ENCODE data around the gene GAREM1.

Gene GAREM1

DNA sequence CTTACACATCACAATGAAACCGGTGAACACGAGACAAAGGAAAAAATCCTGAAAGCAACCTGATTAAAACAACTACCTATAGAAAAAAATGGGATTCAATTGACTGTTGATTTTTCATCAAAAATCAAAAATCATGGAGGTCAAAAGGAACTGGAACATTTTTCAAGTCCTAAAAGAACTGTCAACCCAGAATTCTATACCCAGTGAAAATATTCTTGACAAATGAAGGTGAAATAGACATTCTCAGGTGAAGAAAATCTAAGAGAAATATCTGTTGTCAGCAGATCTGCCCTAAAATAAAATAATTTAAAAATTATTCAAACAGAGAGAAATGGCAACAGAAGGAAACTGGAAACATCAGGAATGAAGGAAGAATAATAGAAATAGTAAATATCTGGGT is 38.9 kb downstream of the GAREM1 start:
- TF ChIP-seq, protein P1, sequence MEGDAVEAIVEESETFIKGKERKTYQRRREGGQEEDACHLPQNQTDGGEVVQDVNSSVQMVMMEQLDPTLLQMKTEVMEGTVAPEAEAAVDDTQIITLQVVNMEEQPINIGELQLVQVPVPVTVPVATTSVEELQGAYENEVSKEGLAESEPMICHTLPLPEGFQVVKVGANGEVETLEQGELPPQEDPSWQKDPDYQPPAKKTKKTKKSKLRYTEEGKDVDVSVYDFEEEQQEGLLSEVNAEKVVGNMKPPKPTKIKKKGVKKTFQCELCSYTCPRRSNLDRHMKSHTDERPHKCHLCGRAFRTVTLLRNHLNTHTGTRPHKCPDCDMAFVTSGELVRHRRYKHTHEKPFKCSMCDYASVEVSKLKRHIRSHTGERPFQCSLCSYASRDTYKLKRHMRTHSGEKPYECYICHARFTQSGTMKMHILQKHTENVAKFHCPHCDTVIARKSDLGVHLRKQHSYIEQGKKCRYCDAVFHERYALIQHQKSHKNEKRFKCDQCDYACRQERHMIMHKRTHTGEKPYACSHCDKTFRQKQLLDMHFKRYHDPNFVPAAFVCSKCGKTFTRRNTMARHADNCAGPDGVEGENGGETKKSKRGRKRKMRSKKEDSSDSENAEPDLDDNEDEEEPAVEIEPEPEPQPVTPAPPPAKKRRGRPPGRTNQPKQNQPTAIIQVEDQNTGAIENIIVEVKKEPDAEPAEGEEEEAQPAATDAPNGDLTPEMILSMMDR (IDR thresholded peaks at IDR 0.05; ENCODE audit: borderline replicate concordance, control extremely low read depth, extremely low read depth, insufficient read depth, missing control alignments): no peak
- no peak for DNase-seq (ENCODE audit: low spot score)
- in situ Hi-C loops (cut with MboI; ENCODE audit: low sequenced_read_pairs, unreplicated experiment): no loop called here

DNA sequence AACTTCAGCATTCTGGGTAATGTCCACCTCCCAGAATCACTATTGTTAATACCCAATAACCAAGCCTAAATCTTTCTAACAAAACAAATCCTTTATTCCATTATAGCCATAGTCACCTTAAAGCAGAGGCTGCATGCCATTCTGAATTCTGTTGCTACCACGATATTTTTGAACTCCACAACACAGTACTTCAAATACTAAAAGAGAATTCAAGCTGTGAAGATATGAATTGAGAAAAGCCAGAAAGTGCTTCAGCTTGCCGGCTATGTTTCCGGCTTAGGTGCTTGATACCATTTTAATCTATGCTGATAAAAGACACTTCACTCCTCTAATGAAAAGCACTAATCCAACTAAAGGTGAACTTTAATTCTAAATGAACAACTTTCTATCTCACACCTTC is 41.3 kb downstream of the GAREM1 start:
- no peak for DNase-seq (ENCODE audit: low spot score)
- TF ChIP-seq, protein P1 (IDR thresholded peaks at IDR 0.05; ENCODE audit: borderline replicate concordance, control extremely low read depth, extremely low read depth, insufficient read depth, missing control alignments): no peak
- in situ Hi-C loops (cut with MboI; ENCODE audit: low sequenced_read_pairs, unreplicated experiment): no loop called here

DNA sequence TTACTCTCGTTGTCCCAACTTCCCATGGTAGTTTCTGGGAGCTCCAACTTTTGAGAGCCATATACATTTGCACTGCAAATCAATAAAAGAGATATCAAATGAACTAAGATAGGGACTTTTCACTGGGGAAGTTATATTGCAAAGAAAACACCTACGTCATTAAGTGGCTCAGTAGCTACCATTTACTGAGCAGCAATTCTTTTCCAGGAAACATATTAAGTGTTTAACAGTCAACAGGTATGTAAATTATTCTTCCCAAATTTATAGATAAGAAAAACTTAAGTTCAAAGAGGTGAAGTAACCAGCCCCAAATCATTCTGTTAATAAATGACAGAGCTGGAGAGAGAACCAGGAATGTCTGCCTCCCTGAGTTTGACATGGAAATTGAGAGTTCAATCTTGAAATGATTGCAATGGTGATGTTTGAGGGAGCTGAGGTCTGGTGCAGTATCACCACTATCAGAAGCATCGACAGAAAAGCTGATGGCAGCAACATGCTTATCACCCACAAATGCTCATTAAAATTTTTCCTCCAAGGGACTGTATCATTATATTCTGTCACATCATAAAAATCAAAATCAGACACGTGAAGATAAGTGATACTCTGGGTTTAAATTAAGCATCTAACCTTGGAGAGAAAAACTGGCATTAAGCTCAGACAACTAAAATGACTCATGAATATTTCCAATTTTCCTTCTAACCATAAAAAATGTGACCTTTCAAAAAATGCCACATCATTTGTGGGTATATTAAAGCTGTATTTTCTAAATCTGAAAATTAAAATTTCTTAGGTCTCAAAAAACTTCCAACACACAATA is 43.4 kb downstream of the GAREM1 start:
- in situ Hi-C loops (cut with MboI; ENCODE audit: low sequenced_read_pairs, unreplicated experiment): no loop called here
- TF ChIP-seq, protein P1 (IDR thresholded peaks at IDR 0.05; ENCODE audit: borderline replicate concordance, control extremely low read depth, extremely low read depth, insufficient read depth, missing control alignments): no peak
- DNase-seq (ENCODE audit: low spot score): no peak

DNA sequence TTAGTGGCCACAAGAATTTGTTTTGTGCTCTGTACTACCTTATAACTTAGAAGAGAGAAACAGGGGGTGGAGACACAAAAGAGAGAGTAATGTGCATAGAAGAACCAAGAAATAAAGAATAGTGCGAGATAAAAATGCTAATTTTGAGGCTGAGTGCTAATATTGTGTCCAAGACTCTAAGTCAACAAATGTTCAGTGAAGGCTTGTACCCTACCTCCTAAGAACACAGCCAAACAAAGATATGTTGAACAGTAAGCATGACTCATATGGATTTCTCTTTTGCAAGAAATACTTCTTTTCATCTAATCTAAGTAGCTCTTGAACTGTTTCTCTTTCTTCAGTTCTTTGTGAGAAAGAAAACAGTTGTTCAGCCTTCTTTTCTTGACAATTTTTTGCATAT is 45.2 kb downstream of the GAREM1 start:
- DNase-seq (ENCODE audit: low spot score): no peak
- TF ChIP-seq, protein P1 (IDR thresholded peaks at IDR 0.05; ENCODE audit: borderline replicate concordance, control extremely low read depth, extremely low read depth, insufficient read depth, missing control alignments): no peak
- in situ Hi-C loops (cut with MboI; ENCODE audit: low sequenced_read_pairs, unreplicated experiment): no loop called here

DNA sequence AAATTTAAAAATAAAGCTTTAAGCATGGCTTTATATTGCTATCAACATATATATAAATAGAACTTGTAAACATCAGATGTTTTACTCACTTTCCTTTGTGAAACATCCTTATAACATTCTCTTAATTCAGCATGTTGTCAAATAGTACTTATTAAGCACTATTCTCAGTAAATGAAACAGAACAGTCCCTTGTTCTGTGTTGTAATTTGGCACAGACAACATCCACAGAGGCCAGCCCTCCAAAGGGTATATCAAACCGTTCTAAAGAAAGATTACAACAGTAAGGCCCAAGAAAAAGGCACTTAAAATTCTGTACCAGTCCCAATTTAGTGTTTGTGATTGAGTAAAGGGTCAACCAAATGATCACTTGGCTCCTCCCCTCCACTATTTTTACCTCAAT is 46.0 kb downstream of the GAREM1 start:
- DNase-seq (ENCODE audit: low spot score): no peak
- in situ Hi-C loops (cut with MboI; ENCODE audit: low sequenced_read_pairs, unreplicated experiment): no loop called here
- TF ChIP-seq, protein P1 (IDR thresholded peaks at IDR 0.05; ENCODE audit: borderline replicate concordance, control extremely low read depth, extremely low read depth, insufficient read depth, missing control alignments): no peak

DNA sequence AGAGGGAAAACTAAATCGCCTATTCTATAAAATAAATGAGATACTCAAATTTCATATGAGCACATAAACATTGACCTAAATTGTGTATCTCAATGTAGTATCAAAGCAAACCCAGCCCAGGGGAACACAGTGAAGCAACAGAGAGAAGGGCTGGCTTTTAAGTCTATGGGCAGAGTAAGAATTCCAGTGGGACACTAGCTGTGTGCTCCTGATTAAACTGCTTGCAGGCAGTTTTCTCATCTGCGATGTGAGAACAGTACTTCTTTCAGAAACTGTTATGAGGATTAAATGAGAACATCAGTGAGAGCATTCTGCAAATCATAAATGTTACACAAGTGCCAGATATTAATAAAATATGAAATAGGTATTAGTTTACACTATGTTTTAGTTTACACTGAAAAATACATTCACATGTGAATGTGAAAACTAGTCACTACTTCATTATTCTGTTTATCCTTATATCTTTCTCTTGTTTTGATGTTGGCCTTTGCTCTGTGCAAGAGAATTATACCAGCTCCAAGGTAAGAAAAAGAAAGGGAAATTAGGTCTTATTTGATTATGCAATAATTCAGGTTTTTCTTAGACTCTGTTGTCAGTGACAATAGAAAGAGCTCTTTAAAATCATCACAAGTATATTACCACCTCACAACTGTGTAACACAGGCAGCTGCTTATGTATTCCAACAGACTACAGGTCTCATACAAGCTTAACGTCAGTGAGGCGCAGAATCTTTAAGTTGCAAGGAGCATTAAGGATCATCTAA is 47.5 kb downstream of the GAREM1 start:
- in situ Hi-C loops (cut with MboI; ENCODE audit: low sequenced_read_pairs, unreplicated experiment): no loop called here
- TF ChIP-seq, protein P1 (IDR thresholded peaks at IDR 0.05; ENCODE audit: borderline replicate concordance, control extremely low read depth, extremely low read depth, insufficient read depth, missing control alignments): no peak
- no peak for DNase-seq (ENCODE audit: low spot score)
